HG03460 (cell line): Measurements from ENCODE around the gene GNAO1.

ENCODE experiments used
- ATAC-seq: cut with Tn5 transposase; IDR thresholded peaks from one replicate; pipeline ENCODE4 v1.9.1; 2021; ENCODE audit not compliant: unreplicated experiment

GNAO1 gene

DNA sequence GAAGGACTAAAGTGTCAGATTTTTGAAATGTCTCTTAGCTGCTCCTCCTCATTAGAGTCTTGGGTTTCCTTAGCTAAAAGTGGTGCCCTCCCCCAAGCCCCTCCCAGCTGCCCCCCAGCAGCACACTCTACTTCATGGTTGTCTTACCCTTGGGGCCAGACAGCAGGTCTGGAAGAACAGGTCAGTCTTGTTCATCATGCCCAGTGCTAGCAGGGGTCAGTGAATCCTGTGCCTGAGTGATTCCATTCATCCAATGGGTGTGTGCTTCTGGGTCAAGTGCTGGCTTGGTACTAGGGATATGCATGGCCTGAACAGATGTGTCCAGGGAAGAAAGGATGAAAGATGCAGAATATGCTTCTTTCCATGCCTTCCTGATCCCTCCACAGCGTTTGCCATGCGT, 93.2 kb downstream of the GNAO1 start:
- no peak for ATAC-seq

- ATAC-seq = no peak
These were observed 95.5 kb downstream of the GNAO1 start for GRCh38 chr16:56286809-56287208.

GRCh38 chr16:56288019-56288418, 96.7 kb downstream of the GNAO1 start:
- ATAC-seq = no peak

DNA sequence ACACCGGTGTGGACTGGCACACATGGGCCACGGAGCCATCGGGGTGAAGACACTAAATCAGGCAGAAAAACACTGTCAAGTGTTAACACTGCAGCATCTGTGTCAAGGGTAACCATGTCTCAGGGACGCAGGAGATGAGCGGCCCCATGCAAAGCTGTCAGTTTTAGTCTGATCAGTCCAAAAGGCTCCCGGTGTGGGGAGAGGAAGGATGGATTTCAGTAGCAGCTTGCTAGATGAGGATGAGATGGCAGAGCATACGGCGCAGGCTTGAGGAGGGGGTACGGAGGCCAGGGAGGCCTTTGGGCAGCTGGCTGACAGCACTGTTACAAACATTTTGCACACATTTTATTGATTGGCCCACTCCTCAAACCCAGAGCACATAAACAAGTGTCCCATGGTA, 98.1 kb downstream of the GNAO1 start:
- no peak for ATAC-seq

DNA sequence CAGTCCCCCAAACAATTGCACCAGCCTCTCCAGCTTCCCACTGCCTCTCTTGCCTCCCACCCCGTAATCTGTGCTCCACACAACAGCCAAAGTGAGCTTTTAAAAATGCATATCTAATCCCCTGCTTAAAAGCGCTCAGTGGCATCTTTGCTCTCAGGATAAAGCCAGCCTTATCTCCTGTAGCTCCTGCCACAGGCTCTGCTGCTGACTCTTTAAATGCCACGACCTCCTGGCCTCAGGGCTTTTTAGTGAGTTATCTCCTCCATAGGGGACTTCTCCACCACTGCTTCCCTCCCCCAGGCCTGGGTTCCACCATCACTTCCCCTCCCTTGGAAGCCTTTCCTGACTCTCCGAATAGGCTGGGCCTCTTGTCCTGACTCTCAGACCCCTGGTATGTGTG, 98.6 kb downstream of the GNAO1 start:
- ATAC-seq = no peak

DNA sequence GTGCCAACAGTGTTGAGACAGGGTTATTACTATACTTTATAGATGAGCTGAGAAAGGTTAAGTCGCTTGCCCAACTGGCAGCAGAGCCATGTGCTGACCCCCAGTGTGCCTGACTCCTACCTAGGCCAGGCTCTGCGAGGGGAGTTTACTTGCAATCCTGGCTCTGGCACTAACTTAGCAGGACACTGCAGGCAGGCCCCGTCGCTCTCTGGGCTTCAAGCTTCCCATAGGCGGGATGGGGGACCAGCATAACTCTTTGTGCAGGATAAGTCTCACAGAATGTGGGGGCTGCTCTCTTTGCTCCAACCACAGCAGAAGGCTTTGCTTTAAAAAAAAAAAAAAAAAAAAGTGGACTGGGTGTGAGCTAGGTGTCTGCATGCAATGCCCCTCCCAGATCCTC, 102.7 kb downstream of the GNAO1 start:
- no peak for ATAC-seq

- ATAC-seq = no peak
These were observed 103.3 kb downstream of the GNAO1 start for GRCh38 chr16:56294579-56294978.

DNA sequence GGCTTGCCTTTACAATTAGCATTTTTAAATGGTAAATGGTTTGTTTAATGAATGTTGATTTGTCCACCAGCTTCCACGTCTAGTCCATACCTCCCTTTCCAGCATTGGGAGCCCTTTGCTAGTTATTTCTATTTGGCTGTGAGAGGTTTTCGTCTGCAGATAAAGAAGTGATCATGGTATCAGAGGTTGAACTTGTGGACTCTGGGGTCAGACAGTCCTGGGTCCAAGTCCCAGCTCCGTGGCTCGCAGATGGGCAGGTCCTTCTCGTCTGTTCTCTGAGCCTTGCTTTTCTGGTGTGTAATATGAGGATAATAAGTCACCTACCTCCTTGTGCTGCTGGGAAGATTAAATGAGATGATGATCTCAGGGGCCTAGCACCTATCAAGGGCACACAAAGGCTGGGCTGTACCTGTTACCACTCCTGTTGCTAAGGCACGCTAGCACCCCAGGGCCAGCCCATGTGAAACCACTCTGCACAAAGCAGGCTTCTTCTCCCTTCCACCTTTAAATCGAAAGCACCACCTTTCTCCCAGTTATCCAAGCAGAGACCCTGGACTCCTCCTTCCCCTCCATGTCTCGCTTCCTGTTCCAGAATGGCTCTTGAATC, 103.9 kb downstream of the GNAO1 start:
- no peak for ATAC-seq

GRCh38 chr16:56295739-56296527, 104.6 kb downstream of the GNAO1 start:
- no peak for ATAC-seq

- ATAC-seq = no peak
These were observed 106.4 kb downstream of the GNAO1 start for GRCh38 chr16:56297684-56298083.

- ATAC-seq = no peak
These were observed 106.8 kb downstream of the GNAO1 start for GRCh38 chr16:56298116-56298515.

- ATAC-seq = no peak
These were observed 107.8 kb downstream of the GNAO1 start for GRCh38 chr16:56298948-56299596.

DNA sequence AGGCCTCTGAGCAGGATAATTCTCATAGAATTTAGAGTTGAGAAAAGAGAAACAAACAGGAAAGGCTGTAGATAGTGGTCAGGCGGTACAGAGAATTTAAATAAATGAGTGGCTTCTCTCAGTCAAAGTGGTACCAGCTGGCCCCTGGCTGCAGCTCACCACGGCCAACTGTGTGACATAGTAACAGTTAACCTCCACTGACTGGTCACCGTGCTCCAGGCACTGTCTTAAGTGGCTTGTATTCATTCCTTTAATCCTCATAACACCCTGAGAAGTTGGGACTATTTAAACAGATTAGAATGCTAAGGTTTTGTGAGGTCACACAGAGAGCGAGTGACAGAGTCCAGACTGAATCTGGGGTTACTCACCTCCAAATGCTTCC, 108.9 kb downstream of the GNAO1 start:
- no peak for ATAC-seq

DNA sequence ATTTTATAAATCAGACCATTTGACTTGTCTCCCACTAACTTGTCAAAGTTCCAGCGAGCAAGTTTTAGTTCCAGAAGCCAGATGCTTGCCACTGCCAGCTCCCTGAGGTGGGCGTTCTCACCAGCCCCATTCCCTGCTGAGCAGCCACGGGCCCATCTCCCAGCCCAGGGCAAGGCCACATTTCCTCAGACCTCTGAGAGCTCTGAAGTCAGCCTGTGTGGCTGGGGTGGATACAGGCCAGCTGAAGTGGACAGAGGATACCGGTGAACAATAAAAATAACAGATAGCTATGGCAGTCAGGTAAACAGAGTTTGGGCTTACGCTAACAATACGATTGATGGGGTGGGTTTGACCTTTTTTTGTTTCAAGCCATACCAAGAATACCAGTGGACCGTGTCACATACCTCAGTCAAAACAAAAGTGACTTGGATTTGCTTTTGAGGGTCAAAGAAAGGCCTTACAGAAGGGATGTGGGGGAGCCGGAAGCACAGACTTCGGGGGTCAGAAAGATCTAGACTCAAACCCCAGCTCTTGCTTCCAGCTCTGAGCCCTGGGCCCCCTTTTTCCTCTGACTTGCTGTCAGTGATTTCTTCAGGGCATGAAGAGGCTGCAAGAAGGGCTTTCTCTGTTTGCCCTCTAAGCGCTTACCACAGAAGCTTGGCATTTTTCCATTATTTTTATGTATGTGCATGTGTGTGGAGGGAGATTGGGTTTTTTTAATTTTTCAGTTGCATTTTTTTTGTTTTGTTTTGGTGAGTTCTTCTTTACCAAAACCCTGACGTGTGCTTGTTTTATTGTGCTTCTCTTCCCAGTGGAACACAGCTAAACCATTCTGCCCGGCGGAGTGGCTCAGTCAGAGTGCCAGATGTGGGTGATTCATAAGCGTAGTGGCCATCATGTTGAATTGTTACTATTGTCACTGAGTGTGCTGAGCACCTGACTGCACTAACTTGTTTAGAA, 109.9 kb downstream of the GNAO1 start:
- ATAC-seq = no peak

DNA sequence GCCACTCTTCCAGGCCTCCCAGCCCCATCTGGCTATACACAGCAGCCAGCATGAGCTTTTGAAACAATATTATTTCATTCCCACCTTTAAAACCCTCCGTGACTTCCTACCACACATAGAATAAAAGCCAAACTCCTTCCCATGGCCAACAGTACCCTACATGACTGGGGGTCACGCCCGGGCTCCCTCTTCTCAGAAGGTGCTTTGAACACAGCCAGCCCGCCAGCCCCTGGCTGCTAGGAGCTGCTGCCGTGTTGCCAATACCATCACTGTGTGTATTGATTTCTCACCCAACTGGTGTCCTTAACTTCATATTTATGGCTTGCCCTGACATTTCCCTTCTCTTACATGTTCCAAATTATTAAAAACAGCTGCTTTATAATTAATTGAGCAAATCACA, 111.2 kb downstream of the GNAO1 start:
- ATAC-seq = no peak

DNA sequence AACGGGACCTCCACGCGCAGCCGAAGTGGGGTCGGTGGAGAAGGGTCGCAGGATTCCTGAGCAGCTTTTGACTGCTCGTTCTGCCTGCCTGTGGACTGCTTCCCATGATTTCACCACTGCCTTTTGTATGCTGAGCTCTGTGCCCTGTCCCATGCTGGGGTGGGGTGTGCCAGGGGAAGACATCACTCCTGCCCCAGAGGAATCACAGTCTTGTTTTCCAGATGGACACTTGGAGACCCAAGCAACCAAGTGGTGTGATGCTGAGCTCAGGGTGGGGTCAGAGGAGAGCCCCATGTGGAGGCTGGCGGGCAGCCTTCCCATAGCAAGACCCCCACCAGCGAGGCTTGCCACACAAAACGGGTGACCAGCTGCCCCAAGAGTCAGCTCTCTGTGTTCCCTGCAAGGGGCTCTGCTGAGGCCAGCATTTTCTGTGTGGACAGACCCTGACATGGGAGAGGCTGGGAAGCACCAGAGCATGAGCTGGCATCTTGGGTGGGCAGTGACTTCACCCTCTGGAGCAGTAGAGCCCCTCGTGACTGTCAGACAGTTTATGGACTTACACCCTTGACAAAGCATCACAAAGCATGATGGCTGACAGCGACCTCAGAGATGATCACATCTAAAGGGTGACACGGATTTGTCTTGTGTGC, 111.9 kb downstream of the GNAO1 start:
- no peak for ATAC-seq

- ATAC-seq = no peak
These were observed 112.6 kb downstream of the GNAO1 start for GRCh38 chr16:56303880-56304279.

DNA sequence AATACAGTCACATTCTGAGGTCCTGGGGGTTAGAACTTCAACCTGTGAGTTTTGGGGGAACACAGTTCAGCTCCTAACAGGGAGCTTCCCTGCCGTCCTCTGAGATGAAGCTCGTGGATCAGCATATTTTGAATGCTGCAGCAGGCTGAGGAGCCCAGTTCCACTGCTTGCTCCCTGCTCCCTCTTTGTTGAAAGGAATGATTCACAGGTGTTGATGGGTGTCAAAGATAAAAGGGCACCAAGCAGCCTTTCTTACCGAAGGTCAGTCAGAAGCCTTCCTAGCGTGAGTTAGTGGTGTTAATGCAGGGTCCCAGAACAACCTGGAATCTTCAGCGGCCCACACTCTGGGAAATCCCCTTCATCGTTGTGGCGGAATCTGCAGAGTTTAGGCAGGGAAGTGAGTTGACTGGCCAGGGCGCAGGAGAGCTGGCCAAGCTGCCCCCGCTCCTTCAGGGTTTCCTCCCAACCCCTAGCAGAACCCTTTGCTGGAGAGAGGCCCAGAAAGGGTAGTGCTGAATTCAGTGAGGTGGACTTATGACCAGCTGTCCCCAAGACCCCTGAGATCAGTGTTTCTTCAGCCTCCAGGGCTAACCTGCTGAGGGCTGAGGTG, 114.8 kb downstream of the GNAO1 start:
- no peak for ATAC-seq

DNA sequence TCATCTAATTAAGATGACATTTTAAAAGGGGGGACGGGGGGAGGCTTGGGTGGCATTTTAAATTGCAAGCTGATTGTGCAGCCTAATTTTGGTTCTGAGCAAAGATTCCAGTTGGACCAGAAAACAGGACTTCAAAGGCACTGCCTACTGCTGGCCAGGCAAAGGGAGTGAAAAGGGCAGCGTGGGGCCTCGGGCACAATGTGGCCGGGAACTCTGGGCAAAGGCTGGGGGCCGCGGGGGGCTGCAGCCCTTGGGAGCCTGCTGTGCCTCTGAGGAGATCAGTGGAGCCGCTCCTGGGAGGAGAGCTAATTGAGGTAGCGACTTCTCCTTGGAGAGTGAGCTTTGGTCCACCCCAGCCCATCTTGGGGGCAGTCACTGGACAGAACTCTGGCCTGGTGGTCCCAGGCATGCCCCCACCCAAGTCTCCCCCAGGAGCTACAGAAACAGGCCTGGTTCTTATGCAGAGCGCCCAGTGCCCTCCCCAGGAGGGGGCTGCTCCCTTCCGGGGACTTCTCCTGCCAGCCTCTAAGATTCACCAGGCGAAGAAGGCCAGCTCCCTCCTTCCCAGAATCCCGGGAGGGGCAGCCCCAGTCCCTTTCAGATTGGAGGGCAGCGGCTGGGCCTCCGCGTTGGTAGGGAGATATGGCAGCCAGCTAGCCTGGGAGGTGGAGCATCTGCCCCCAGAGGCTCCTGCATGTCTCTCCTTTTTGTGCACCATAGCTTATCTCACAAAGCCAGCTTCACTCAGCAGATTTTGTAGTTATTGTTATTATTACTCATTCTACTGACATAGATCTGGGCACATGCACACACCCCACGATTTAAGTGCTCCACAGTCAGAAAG, 115.6 kb downstream of the GNAO1 start:
- no peak for ATAC-seq

DNA sequence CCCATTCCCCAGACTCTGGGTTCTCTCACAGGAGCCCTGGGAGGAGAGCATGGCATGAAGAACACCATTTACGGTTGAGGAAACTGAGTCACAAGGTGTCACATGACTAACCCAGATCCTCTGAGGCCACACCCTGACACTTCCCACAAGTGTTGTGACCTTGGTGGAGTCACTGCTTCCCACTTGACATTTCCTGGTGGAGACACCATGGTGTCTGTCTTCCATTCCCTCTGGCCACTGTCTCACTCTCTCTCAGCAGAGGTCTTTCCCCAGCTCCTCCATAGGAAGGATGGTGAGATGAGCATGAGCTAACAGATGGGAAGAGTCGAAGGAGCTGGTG, 116.2 kb downstream of the GNAO1 start:
- ATAC-seq = no peak
